ENCODE results near the gene ARPC4.
"Not testable (repeated sequence)": the region's sequence is repeated elsewhere in the genome, so short reads cannot be mapped to it uniquely, and the experiment has no call there.

The ARPC4 gene

GRCh38 chr3:9841015-9841414, 48.1 kb downstream of the ARPC4 start:
- H2BK120ac ChIP-seq (ENCODE audit: low read depth, low read length): no peak overlapping the region
- no peak overlapping the region for H3K9ac ChIP-seq (ENCODE audit: low read length)
- H3K27me3 ChIP-seq (ENCODE audit: insufficient read depth, low read length, poor library complexity): no peaks in the 10 kb centered on the region
- H3K4me3 ChIP-seq (ENCODE audit: low read length): no peak overlapping the region
- no peak overlapping the region for H2BK15ac ChIP-seq (replicated peaks; ENCODE audit: low read depth)
- no peak overlapping the region for H3K23ac ChIP-seq (ENCODE audit: low read length)
- WGBS (ENCODE audit: extremely low coverage, insufficient coverage, low lambda C conversion rate): no CpG with 5 or more reads among the region's 8 CpGs
- H3K4me1 ChIP-seq (ENCODE audit: control insufficient read depth, low read depth, low read length): peaks cover 2% of the 10 kb centered on the region
- no peak overlapping the region for H3K4me2 ChIP-seq (ENCODE audit: low read length)
- no peak overlapping the region for H4K8ac ChIP-seq (ENCODE audit: low read depth, low read length)
- no peak overlapping the region for H2AK5ac ChIP-seq (ENCODE audit: low read length)
- H3K18ac ChIP-seq (ENCODE audit: low read length): no peak overlapping the region
- H3K79me1 ChIP-seq (ENCODE audit: low read length): no peaks in the 10 kb centered on the region
- H3K56ac ChIP-seq (ENCODE audit: low read length): no peak overlapping the region
- no peak overlapping the region for H3K27ac ChIP-seq (ENCODE audit: low read depth, low read length)
- no peaks in the 10 kb centered on the region for H3K79me2 ChIP-seq (ENCODE audit: control insufficient read depth, insufficient read depth, low read length)
- H3K4ac ChIP-seq (ENCODE audit: low read depth, low read length): no peak overlapping the region
- DNase-seq: no peak
- H4K5ac ChIP-seq (ENCODE audit: low read length): no peak overlapping the region
- H2BK5ac ChIP-seq (ENCODE audit: low read length): no peak overlapping the region
- no peaks in the 10 kb centered on the region for H3K36me3 ChIP-seq (ENCODE audit: control insufficient read depth, insufficient read depth, low read length)

GRCh38 chr3:9843715-9844438, 51.0 kb downstream of the ARPC4 start, which contains the start of gene RPUSD3:
Gene RPUSD3 (minus strand): TSS chr3:9844008. CDS start chr3:9843990, 18 bp downstream.
- peak within 1 kb of the TSS; percentile 94 for H3K4me3 ChIP-seq (ENCODE audit: low read length)

DNA sequence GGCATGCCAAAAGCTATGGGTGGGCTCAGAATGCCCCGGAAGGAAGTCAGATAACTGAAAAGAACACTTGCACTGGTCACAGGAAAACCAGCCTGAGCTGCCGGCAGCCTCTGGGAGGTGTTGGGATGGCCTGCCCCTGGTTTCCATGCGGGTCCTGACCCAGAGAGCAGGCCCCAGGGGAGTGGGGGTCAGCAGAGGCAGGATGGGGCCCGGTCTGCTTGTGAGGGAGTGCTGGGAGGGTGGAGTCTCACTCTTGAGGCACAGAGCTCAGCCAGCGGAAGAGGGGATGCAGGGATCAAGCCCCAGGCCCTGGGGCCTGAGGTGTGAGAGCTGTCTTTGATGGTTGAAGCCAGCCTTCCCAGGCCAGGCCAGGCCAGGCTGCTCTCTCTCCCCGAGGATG, 53.3 kb downstream of the ARPC4 start:
- no peak overlapping the region for H3K4me3 ChIP-seq (ENCODE audit: low read length)
- H3K79me1 ChIP-seq (ENCODE audit: low read length): no peaks in the 10 kb centered on the region
- H2BK120ac ChIP-seq (ENCODE audit: low read depth, low read length): no peak overlapping the region
- no peak overlapping the region for H3K9ac ChIP-seq (ENCODE audit: low read length)
- H4K8ac ChIP-seq (ENCODE audit: low read depth, low read length): no peak overlapping the region
- peaks cover 2% of the 10 kb centered on the region for H3K4me1 ChIP-seq (ENCODE audit: control insufficient read depth, low read depth, low read length)
- no peak for DNase-seq
- no peak overlapping the region for H4K5ac ChIP-seq (ENCODE audit: low read length)
- no peaks in the 10 kb centered on the region for H3K79me2 ChIP-seq (ENCODE audit: control insufficient read depth, insufficient read depth, low read length)
- H2BK15ac ChIP-seq (replicated peaks; ENCODE audit: low read depth): no peak overlapping the region
- H3K27me3 ChIP-seq (ENCODE audit: insufficient read depth, low read length, poor library complexity): no peaks in the 10 kb centered on the region
- H3K56ac ChIP-seq (ENCODE audit: low read length): no peak overlapping the region
- H3K36me3 ChIP-seq (ENCODE audit: control insufficient read depth, insufficient read depth, low read length): no peaks in the 10 kb centered on the region
- H3K27ac ChIP-seq (ENCODE audit: low read depth, low read length): no peak overlapping the region
- H3K18ac ChIP-seq (ENCODE audit: low read length): no peak overlapping the region
- H3K4ac ChIP-seq (ENCODE audit: low read depth, low read length): no peak overlapping the region
- H2AK5ac ChIP-seq (ENCODE audit: low read length): no peak overlapping the region
- H3K4me2 ChIP-seq (ENCODE audit: low read length): no peak overlapping the region
- no peak overlapping the region for H2BK5ac ChIP-seq (ENCODE audit: low read length)
- H3K23ac ChIP-seq (ENCODE audit: low read length): no peak overlapping the region
- no CpG with 5 or more reads among the region's 6 CpGs for WGBS (ENCODE audit: extremely low coverage, insufficient coverage, low lambda C conversion rate)

More at GRCh38 chr3:9843715-9844438, 51.0 kb downstream of the ARPC4 start, which contains the start of gene RPUSD3:
- H3K79me2 ChIP-seq (ENCODE audit: control insufficient read depth, insufficient read depth, low read length): no peaks in the 10 kb centered on the region
- no peak within 1 kb of the TSS for H2BK15ac ChIP-seq (replicated peaks; ENCODE audit: low read depth)
- no CpG with 5 or more reads among the region's 42 CpGs for WGBS (ENCODE audit: extremely low coverage, insufficient coverage, low lambda C conversion rate)
- no peak within 1 kb of the TSS for H2BK120ac ChIP-seq (ENCODE audit: low read depth, low read length)
- H3K4me1 ChIP-seq (ENCODE audit: control insufficient read depth, low read depth, low read length): peaks cover 2% of the 10 kb centered on the region
- no peak within 1 kb of the TSS for H2AK5ac ChIP-seq (ENCODE audit: low read length)
- peak; percentile 97 for DNase-seq
- no peaks in the 10 kb centered on the region for H3K36me3 ChIP-seq (ENCODE audit: control insufficient read depth, insufficient read depth, low read length)
- H3K4me2 ChIP-seq (ENCODE audit: low read length): peak within 1 kb of the TSS; percentile 84
- no peaks in the 10 kb centered on the region for H3K79me1 ChIP-seq (ENCODE audit: low read length)
- H3K56ac ChIP-seq (ENCODE audit: low read length): peak within 1 kb of the TSS; percentile 99
- H3K23ac ChIP-seq (ENCODE audit: low read length): peak within 1 kb of the TSS; percentile 3
- no peaks in the 10 kb centered on the region for H3K27me3 ChIP-seq (ENCODE audit: insufficient read depth, low read length, poor library complexity)
- peak within 1 kb of the TSS; percentile 82 for H2BK5ac ChIP-seq (ENCODE audit: low read length)
- H4K5ac ChIP-seq (ENCODE audit: low read length): peak within 1 kb of the TSS; percentile 95
- H3K9ac ChIP-seq (ENCODE audit: low read length): peak within 1 kb of the TSS; percentile 96
- no peak within 1 kb of the TSS for H3K4ac ChIP-seq (ENCODE audit: low read depth, low read length)
- H4K8ac ChIP-seq (ENCODE audit: low read depth, low read length): no peak within 1 kb of the TSS
- peak within 1 kb of the TSS; percentile 65 for H3K27ac ChIP-seq (ENCODE audit: low read depth, low read length)
- peak within 1 kb of the TSS; percentile 35 for H3K18ac ChIP-seq (ENCODE audit: low read length)

GRCh38 chr3:9846931-9847488, 54.1 kb downstream of the ARPC4 start:
- Histone ChIP-seq H3K27ac (ENCODE audit: low read depth, low read length) (no peak overlapping the region), H3K79me1 (ENCODE audit: low read length) (no peaks in the 10 kb centered on the region), H3K23ac (ENCODE audit: low read length) (no peak overlapping the region), H2BK5ac (ENCODE audit: low read length) (no peak overlapping the region), H3K4me3 (ENCODE audit: low read length) (no peak overlapping the region), H3K27me3 (ENCODE audit: insufficient read depth, low read length, poor library complexity) (no peaks in the 10 kb centered on the region), H3K56ac (ENCODE audit: low read length) (no peak overlapping the region), H3K4ac (ENCODE audit: low read depth, low read length) (no peak overlapping the region), H3K4me2 (ENCODE audit: low read length) (no peak overlapping the region), H3K4me1 (ENCODE audit: control insufficient read depth, low read depth, low read length) (peaks cover 2% of the 10 kb centered on the region), H2BK120ac (ENCODE audit: low read depth, low read length) (no peak overlapping the region), H3K79me2 (ENCODE audit: control insufficient read depth, insufficient read depth, low read length) (no peaks in the 10 kb centered on the region), H2AK5ac (ENCODE audit: low read length) (no peak overlapping the region), H3K9ac (ENCODE audit: low read length) (no peak overlapping the region), H3K18ac (ENCODE audit: low read length) (no peak overlapping the region), H4K8ac (ENCODE audit: low read depth, low read length) (no peak overlapping the region), H3K36me3 (ENCODE audit: control insufficient read depth, insufficient read depth, low read length) (no peaks in the 10 kb centered on the region), H4K5ac (ENCODE audit: low read length) (no peak overlapping the region), H2BK15ac (replicated peaks; ENCODE audit: low read depth) (no peak overlapping the region)
- no peak for DNase-seq
- WGBS (ENCODE audit: extremely low coverage, insufficient coverage, low lambda C conversion rate): no CpG with 5 or more reads among the region's 6 CpGs

DNA sequence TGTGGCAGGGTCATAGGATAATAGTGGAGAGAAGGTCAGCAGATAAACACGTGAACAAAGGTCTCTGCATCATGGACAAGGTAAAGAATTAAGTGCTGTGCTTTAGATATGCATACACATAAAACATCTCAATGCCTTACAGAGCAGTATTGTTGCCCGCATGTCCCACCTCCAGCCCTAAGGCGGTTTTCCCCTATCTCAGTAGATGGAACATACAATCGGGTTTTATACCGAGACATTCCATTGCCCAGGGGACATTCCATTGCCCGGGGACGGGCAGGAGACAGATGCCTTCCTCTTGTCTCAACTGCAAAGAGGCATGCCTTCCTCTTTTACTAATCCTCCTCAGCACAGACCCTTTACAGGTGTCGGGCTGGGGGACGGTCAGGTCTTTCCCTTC, 55.0 kb downstream of the ARPC4 start:
- DNase-seq: peak; percentile 77
- H2AK5ac ChIP-seq (ENCODE audit: low read length); H3K9ac ChIP-seq (ENCODE audit: low read length); H3K18ac ChIP-seq (ENCODE audit: low read length); H3K79me2 ChIP-seq (ENCODE audit: control insufficient read depth, insufficient read depth, low read length); H3K27me3 ChIP-seq (ENCODE audit: insufficient read depth, low read length, poor library complexity); H3K4me1 ChIP-seq (ENCODE audit: control insufficient read depth, low read depth, low read length); H2BK15ac ChIP-seq (replicated peaks; ENCODE audit: low read depth); H4K8ac ChIP-seq (ENCODE audit: low read depth, low read length); H3K56ac ChIP-seq (ENCODE audit: low read length); H3K23ac ChIP-seq (ENCODE audit: low read length); H3K36me3 ChIP-seq (ENCODE audit: control insufficient read depth, insufficient read depth, low read length); H4K5ac ChIP-seq (ENCODE audit: low read length); H3K4me3 ChIP-seq (ENCODE audit: low read length); H3K79me1 ChIP-seq (ENCODE audit: low read length); H3K4ac ChIP-seq (ENCODE audit: low read depth, low read length); H2BK5ac ChIP-seq (ENCODE audit: low read length); H3K27ac ChIP-seq (ENCODE audit: low read depth, low read length); H2BK120ac ChIP-seq (ENCODE audit: low read depth, low read length); H3K4me2 ChIP-seq (ENCODE audit: low read length): not testable (repeated sequence)
- no CpG with 5 or more reads among the region's 9 CpGs for WGBS (ENCODE audit: extremely low coverage, insufficient coverage, low lambda C conversion rate)
